Measurements from ENCODE around the gene IFI27L2. TPM values are rescaled to one million over a fixed set of nuclear protein-coding genes. Genes with fewer than 3 reads are reported as not detected.
A peak's percentile ranks its signal among the peaks of the same experiment; 100 is the strongest.

Gene IFI27L2
- total RNA-seq, 1 donor from 2014 or later: 28.5 TPM

DNA sequence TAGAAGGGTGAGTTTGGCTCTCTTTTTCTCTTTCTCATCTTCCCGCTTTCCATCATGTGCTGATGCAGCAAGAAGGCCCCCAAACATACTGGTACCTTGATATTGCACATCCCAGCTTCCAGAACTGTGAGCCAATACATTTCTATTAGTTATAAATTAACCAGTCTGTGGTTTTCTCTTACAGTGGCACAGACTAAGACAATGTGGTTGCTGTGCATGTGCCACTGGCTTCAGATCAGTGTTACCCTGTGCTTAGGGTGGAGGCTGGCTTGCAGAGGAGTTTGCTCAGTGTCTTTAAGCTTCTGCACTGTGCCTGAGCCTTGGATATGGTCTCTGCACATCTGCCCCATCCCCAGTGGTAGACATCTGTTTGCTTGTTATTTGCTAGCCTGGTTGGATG lies 5.5 kb downstream of the IFI27L2 start:
- H3K27ac Mint-ChIP-seq: no peak overlapping the region
- H3K27me3 Mint-ChIP-seq (ENCODE audit: low read depth): peaks cover 16% of the 10 kb centered on the region
- peak in 1 of 2 experiments; percentile 2 for DNase-seq (ENCODE audit: low spot score in 2 of 2, unreplicated experiment in 2 of 2)
- peaks cover 4% of the 10 kb centered on the region for H3K4me1 Mint-ChIP-seq
- H3K9me3 Mint-ChIP-seq: peaks cover 13% of the 10 kb centered on the region
- H3K4me3 Mint-ChIP-seq: no peak overlapping the region
- TF ChIP-seq CTCF (IDR thresholded peaks at IDR 0.05; ENCODE audit: unreplicated experiment): no peak
- H3K36me3 Mint-ChIP-seq: no peaks in the 10 kb centered on the region

GRCh38 chr14:94123296-94123695 lies 6.1 kb downstream of the IFI27L2 start:
- peaks cover 13% of the 10 kb centered on the region for H3K9me3 Mint-ChIP-seq
- no peak overlapping the region for H3K4me3 Mint-ChIP-seq
- DNase-seq (ENCODE audit: low spot score in 2 of 2, unreplicated experiment in 2 of 2): peak in 1 of 2 experiments; percentile 17
- no peak overlapping the region for H3K27ac Mint-ChIP-seq
- no peaks in the 10 kb centered on the region for H3K4me1 Mint-ChIP-seq
- no peaks in the 10 kb centered on the region for H3K36me3 Mint-ChIP-seq
- TF ChIP-seq CTCF (IDR thresholded peaks at IDR 0.05; ENCODE audit: unreplicated experiment): no peak
- H3K27me3 Mint-ChIP-seq (ENCODE audit: low read depth): peaks cover 16% of the 10 kb centered on the region

GRCh38 chr14:94122438-94122837 lies 7.0 kb downstream of the IFI27L2 start:
- no peak overlapping the region for H3K27ac Mint-ChIP-seq
- TF ChIP-seq CTCF (IDR thresholded peaks at IDR 0.05; ENCODE audit: unreplicated experiment): no peak
- H3K4me1 Mint-ChIP-seq: no peaks in the 10 kb centered on the region
- no peaks in the 10 kb centered on the region for H3K36me3 Mint-ChIP-seq
- DNase-seq (ENCODE audit: low spot score in 2 of 2, unreplicated experiment in 2 of 2): no peak
- peaks cover 13% of the 10 kb centered on the region for H3K9me3 Mint-ChIP-seq
- H3K27me3 Mint-ChIP-seq (ENCODE audit: low read depth): peaks cover 23% of the 10 kb centered on the region
- no peak overlapping the region for H3K4me3 Mint-ChIP-seq

DNA sequence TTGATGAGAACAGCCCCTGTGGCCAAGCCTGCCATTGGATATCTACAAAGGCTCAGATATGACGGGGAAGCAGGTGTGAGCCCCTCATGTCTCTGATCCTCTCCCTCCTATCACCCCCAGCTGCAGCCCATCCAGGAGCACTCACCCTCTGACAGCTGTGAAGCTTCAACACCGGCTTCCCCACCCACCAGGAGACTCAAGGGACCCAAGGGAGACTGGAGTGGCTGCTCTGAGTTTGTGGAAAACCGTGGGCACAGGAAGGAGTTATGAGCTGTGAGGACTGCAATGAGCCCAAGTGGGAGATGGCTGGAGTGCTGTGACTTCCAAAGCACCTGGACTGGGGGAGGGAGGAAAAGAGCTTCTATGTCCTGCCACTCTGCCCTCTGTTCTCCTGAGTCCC lies 7.9 kb downstream of the IFI27L2 start:
- peaks cover 13% of the 10 kb centered on the region for H3K9me3 Mint-ChIP-seq
- H3K27ac Mint-ChIP-seq: no peak overlapping the region
- no peak for DNase-seq (ENCODE audit: low spot score in 2 of 2, unreplicated experiment in 2 of 2)
- no peak for TF ChIP-seq CTCF (IDR thresholded peaks at IDR 0.05; ENCODE audit: unreplicated experiment)
- peaks cover 31% of the 10 kb centered on the region for H3K27me3 Mint-ChIP-seq (ENCODE audit: low read depth)
- H3K4me1 Mint-ChIP-seq: no peaks in the 10 kb centered on the region
- H3K4me3 Mint-ChIP-seq: no peak overlapping the region
- no peaks in the 10 kb centered on the region for H3K36me3 Mint-ChIP-seq

DNA sequence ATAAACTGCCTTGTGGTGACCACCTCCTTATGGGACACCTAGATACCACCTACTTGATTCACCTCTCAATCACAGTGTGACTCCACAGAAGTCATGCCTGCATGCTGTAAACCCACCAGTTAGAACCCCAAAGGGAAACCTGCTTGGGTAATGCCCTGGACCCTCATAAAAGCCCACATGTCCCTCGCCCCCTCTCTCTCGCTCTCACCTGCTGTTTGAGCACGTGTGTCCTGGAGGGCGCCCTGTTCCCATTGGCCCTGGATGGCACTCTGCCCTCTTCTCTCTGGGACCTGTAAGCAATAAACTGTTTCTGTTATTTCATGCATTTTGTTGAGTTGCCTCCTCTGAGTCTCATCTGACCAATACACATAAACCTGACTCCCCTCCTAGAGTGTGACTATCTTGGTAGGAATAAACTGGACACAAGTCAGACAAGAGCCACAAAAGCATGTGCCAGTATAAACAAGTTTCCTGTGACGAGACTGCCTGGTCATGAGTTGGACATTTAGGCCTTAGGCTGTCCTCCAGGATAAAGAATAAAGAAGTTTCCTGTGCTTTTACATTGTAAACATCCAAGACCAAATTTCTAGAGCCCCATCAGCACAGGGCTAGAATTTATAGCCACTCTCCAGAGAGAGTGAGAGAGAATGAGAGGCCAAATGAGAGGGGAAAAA lies 8.6 kb downstream of the IFI27L2 start:
- no peak overlapping the region for H3K27ac Mint-ChIP-seq
- TF ChIP-seq CTCF (IDR thresholded peaks at IDR 0.05; ENCODE audit: unreplicated experiment): no peak
- H3K4me1 Mint-ChIP-seq: no peaks in the 10 kb centered on the region
- no peaks in the 10 kb centered on the region for H3K36me3 Mint-ChIP-seq
- peaks cover 13% of the 10 kb centered on the region for H3K9me3 Mint-ChIP-seq
- DNase-seq (ENCODE audit: low spot score in 2 of 2, unreplicated experiment in 2 of 2): no peak
- H3K27me3 Mint-ChIP-seq (ENCODE audit: low read depth): peaks cover 38% of the 10 kb centered on the region
- H3K4me3 Mint-ChIP-seq: no peak overlapping the region
